NCI-H526 (cell line): ENCODE results near the gene COBL.

Experiments used
- DNase-seq, 2 experiments: peaks; one replicate each; lab custom pipeline; 2025; lab: John Stamatoyannopoulos, UW

The COBL gene

DNA sequence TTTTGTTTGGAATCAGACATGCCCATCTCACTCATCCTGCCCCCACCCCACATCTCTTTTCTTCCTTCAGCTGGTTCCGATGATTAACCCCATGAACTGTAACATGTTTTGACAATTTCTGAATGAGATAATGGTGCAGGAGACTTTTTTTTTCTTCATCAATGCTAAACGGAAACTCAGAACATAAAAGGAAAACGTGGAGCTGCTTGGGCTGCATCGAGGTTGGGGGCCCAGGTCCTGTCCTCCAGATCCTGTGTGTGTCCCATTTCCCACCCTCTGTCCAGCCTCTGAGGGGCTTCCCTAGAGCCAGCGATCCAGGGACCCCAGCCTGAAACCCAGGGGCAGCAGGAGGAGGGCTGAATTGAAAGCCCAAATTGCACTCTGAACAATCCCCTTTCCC lies 270.1 kb downstream of the COBL start:
- DNase-seq: no peak

DNA sequence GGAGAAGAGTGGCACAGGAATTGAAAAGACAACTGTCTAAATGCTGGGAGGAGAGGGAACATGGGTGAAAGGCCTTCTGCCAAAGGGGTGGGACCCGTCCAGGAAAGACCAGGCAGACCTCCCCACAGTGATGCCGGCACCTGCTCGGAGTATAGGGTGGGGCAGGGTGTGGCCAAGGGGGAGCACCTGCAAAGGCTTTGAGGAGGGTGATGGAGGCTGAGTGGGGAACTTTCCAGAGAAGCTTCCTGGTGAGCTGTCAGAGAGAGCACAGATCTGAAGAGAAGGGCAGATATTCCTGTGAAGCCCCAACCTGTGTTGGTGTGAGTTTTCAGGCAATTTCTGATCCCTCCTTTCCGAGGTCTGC lies 270.5 kb downstream of the COBL start:
- DNase-seq: no peak

DNA sequence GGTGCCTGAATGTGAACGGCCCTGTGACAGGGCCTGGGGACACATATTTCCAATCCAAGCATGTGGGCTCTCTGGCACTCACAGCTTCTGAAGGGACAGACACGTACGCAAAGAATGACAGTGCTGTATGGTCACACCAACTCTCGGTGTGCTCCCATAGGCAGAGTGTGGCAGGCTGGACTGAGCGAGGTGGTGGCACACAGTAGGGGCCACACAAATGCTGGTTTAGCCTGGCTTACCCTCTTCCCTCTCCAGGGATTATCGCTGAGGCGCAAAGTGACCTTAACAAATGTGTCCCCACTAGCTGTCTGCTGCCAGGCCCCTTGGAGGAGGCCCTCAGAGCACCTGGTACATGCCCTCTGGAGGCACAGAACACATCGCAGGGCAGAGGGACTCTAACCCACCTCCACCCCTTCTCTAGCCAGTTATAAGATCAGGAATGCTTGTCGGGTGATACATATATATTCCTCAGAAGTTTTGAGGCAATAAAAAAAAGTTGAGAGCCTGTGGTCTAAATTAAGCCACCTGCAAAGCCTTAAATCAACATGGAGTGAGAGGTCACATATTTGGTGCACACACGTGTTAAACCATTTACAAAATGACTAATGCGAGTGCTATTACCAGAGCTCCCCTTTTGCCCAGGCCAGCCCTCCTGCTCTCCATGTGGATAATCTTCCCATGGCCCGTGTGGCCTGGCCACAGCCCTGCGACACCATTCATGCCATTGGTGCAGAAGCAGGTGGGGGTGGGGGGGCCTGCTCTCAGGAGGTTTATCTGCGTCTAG lies 271.1 kb downstream of the COBL start:
- DNase-seq: no peak

DNA sequence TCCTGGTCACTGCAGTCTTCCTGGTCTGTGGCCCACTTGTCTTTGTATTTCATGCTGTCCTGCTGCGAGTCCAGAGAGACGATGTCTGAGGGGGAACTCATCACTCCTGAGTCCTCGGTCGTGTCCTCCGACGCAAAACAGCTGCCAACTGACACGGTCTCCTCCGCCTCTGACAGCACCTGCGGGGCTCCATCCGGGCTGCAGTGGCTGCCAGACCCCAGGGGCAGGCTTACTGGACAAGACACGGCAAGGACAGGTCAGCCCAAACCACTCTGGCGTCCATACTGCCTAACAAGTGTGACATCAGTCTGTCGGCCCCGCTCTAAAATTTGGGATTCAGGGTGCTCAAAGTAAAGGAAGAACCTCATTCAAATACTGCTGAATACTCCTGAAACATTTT lies 273.1 kb downstream of the COBL start:
- no peak for DNase-seq

DNA sequence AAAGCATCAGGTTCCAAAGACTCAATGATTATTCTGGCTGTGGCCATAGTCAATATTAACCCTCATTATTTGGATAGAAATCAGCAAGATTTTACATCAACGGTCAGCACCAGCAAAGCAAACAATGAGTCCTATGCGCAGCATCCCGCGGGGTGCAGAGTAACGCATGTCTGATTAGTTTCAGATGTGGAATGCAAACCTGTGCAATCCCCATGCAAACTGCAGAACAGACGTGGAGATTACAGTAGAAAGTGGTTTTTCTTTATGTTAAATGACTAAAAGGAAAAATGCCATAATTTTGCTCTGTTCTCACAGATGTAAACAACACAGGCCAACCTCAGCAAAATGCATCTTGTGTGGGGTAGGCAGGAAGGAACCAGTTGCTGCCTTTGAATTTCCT lies 275.8 kb downstream of the COBL start:
- peak; percentile 33 to 64 for DNase-seq

DNA sequence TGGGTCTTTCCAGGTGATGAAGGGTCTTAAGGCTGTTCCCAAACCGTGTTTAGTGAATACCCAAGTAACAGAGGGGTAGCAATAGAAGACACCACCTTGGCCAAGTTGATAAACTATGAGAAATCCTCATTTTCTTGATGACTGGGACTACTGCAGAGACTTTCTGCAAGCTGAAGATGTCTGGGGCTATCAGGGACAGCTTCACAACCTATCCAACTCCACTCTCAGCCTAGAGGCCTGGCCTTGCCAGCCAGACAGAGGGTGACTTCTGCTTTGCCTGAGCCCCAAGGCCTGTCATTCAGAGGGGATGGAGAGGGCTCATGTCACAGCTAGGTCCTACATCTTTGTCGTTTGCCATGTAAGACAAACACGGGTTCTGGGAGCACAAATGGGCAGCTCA lies 278.0 kb downstream of the COBL start:
- DNase-seq: no peak

DNA sequence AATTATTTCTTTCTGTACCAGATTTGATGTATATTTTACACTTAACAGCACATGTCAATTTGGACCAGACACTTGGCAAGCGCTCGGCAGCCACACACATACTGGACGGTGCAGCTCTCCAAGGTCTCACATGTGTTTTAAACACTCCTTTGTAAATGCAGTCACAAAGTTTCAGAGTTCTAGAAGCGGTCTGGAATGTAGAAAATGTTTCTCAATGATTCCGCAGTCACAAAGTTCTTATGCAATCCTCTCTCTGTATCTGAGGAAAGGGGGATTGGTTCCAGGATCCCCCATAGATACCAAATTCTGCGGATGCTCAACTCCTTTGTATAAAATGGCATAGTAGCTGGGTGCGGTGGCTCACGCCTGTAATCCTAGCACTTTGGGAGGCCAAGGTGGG lies 280.9 kb downstream of the COBL start:
- DNase-seq: no peak

DNA sequence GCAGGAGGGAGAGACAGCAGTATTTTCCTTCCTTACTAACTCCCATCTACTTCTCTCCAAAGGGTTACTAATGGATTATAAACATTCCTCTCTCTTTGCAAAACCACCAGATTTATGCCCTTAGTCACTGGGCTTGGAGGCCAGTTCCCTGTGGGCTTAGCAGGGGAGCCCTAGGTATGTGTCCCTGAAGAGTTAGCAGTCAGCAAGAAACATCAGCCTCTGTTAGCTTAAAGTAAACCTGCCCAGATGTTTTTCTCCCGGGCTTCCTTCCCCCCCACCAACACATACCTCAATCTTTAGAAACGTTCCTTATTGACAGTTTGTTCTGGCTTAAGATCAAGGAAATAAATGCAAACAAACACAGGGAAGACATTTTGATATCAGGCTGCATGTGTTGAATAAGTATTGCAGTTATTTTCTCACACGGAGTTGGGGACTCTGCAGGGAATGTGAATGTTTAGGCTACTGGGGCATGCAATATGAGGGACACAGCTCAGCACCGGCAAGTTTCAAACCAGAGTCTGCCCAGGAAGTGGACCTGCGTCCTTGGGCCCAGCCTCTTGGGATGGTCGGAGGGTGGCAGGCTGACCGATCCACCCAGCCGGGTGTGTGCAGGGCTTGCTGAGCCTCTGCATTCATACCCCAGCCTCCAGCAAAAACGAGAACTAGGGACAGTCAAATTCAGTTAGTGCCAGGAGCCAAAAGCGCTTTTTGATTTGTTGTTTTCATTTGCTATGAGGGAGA lies 281.9 kb downstream of the COBL start:
- no peak for DNase-seq

DNA sequence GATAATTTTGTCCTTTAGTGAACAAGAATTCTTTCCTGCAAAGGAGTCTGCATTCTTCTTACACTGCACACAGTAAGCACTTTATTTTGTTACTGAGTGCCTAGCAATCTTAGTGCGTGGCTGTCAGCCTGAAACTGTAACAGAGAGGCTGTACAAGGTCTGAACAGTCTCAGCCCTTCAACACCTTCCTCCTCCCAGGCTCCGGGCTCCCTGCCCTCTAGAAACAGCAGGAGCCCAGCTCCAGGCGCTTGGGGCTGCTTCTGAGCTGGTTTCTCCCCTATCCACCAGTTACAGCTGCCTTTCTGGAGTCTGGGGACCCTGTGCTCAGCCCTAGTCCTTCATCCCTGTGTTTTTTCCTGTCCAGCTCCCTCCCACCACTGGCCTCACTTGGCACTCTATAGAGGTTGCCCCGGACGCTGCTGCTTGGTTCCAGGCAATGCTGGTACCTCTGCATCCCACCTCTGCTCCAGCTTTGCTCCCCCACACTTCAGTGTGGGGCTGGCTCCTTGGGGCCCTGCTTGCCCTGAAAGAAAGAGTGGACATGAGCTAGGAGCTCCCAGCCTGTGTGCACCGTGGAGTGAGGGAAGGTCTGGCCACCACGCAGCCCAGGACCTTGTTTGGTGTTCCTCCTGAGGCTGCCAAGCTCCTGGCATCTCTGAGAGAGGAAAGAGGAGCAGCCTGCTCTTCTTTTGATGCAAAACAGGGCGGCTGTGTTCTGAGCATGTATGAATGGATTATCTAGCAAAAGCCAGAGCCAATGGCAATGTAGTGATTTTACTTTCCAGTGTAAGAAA lies 282.7 kb downstream of the COBL start:
- peak; percentile 48 to 86 for DNase-seq

DNA sequence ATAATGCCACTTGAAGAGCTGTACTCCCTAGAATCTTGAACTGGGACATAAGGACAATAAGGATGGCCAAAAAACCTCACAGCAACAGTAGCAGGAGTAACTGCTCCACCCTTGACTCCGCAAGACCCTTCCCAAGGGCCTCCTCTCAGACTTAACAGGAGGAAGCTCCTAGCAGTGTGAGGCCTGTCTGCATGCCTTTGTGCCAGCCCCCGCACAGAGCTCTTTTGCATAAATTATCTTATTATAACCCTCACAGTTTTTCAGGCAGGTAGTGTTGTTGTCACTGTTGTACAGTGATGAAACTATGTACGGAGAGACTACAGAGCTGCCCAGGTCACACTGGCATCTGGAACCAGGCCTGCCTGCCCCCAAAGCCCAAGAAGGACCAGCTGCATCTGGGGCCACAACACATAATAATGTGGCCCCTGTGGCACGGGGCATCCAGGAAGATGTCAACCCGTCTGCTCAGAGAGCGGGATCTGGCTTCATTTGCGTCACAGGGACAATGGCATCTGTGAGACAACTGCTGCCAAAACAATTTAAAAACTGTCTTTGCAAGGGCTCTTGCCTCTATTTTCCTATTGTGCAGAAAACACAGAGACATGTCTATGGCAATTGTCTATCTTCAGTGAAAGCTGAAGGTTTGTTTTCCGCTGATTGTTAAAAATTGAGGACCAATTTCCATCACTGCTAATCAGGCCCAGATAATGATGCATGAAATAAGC lies 284.7 kb downstream of the COBL start:
- peak; percentile 70 to 78 for DNase-seq

DNA sequence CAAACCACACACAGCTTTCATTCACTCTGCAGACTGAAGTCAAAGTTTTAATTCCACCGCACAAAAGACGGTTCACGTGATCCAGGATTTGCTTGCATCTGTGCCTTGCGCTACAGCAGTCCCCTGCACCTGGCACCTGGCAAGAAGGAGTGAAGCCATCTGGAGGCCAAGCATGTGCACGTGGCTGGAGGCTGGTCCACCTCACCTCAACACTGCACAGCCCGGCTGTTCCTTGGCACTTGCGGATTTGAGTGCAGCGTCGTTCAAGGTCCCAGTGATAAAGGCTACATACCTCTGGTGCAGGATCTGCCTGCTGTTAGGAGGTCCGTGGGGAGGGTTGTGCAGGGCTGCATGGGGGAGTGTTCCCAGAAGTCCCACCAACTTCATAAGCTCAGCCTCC lies 285.4 kb downstream of the COBL start:
- DNase-seq: no peak

DNA sequence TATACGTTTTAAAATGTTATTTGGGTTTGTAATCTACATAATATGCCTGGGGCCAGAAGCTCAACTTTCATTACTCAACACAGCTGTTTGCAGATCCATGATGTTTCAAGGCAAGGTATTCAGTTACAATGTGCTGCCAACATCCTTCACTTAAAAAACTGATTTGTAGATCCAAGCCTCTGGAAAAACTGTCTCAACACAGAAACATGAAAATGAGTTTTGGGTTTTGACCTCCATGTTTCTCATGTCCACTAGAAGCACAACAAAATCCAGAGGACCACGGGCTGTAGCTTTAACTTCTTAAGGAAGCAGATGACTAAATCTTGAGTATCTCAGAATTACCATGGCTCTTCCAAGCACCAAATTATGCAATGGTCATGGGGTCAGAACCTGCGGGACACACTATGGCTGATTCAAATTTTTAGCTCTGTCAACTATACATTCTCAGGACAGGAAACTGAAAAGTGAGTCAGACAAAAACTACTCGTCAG lies 286.9 kb downstream of the COBL start:
- peak in 1 of 2 experiments; percentile 13 for DNase-seq

DNA sequence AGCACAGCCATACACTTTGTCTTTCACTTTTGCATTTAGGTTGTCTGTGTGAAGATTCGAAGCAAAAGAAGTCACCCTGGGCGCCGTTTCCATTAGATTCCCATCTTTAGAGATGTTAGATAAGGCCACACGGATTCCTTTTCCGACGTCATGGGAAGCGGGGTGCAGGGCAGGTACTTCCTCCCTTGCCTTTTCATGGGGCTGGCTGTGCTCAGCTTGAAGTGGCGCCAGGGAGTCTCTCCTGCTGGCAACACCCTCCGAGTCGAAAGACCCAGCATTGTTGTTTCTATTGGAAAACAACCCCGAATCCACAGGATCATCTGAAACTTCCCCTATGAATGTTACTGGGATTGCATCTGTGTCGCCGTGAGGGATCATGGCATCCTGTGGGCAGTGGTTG lies 287.5 kb downstream of the COBL start:
- DNase-seq: no peak

DNA sequence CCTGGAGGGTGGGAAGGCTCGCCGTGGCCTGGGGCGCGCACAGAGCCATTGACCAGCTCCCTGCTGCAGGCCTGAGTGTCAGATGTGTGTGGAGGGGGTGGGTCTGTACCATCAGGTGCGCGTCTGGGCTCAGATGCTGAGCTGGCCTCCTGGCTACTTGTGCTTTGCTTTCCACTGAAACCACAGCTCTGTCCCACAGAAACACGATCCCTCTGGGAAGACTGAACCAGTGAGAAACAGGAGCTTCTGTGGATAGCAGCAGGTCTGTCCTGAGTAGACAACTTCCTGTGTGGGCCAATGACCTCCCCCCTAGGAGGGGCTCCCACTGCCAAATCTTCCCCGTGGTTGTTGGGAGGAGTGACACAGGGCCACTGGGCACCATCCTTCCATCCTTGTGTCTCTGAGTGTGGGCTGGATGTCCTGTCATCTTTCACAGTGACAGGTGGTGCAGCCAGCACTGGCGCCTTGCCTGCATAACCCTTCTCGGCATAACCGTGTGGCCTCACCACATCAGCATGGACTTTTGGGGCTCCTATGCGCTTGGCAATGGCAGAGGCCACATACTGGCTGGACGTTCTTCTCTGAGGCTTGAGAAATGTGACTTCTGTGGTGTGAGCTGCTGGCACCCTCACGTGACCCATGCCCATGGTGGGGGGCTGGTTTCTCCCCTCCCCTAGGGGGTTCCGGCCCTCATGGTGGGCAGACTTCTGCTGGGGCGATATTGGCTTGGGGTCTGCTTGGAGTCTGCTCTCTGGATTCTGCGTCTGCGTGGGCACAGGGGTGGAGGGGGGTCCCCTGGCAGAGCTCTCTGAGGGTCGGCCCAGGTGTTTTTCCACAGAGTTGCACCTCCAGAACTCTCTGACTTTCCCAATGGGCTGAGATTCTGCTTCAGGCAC lies 288.4 kb downstream of the COBL start:
- DNase-seq: no peak

DNA sequence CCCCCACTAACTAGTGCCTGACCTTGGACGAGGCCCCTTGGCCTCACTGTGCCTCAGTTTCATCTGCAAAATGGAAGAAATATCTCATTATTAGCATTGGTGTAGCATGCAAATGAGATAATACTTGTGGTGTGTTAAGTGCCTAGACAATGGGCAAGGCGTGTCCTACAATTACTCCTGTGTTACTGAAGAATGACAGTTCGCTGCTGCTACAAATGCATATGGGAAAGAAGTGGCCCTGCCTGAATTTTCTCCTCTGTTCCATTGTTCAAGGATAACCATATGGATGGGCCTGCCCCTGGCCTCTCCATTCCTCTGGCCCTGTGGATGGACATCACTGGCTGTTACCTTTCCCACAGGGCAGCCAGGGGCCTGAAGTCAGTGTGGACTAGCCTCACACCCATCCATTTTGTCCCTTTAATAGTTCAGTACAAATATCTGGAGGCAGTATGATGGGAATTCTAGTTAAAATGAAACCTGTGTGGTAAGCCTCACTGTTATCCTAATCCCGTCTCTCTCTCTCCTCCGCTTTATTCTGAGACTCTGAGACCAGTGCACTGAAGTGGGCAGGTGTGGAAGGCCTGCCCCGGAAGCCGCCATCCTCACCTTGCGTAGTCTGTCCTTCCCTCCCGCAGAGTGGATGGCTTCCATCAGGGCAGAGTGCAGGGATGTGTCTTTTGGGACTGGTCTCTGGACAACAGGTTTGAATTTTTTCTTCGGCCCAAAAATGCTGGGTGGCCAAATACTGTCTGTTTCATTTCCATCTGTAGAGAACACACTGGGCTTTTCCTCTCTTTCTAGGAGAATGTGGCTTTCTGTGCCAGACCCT lies 289.3 kb downstream of the COBL start:
- DNase-seq: no peak

DNA sequence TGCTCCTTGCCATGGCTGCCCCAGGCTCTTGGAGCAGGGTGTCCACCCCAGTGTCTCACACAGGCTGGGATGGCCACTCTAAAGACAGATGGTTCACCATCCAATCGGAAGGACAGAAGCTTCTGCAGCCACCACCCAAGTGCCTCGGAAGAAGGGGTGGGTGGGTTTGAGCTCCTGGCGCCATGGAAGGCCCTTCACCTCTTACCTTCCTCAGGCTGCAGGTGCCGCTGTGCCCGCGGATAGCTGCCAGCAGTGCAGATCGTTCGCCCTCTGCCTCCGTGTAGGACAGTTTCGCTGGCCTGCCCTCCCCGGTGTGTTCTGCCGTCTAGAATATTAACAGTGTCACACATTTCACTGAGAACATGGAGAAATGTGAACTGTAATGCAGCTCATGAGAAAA lies 290.3 kb downstream of the COBL start:
- DNase-seq: no peak

DNA sequence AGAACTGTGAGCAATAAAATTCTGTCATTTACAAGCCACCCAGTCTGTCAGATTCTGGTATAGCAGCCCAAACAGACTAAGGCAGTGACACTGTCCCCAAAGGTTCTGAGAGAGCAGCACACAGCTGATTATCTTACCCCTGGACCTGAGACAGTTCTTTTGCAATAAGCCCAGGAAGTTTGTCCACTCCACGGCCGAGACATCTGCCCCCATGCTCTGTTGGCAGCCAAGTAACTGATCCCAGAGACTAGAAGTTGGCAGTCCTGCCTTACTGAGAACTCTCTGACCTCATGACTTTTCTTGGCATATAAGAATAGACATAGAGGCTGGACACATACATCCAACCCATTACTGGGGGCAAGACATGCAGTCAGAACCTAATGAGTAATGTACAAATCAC lies 290.9 kb downstream of the COBL start:
- DNase-seq: no peak

DNA sequence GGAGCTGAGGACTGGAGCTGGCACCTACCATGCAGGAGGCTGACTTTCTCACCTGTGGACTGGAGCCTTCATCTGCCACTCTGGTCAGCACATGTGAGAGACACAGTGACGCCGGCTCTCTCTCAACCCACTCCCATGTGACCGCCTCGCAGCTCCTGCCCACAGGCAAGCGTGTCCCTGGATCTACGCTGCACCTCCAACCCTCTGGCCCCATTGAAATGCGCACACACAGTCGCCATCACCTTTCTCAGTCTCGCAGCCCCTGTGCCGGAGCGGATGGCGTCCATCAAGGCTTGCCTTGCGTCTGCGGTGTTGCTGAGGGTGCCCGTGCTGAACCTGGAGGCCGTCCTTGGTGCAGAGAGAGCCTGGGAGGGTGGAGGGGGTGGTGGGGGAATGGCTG lies 291.7 kb downstream of the COBL start:
- no peak for DNase-seq

DNA sequence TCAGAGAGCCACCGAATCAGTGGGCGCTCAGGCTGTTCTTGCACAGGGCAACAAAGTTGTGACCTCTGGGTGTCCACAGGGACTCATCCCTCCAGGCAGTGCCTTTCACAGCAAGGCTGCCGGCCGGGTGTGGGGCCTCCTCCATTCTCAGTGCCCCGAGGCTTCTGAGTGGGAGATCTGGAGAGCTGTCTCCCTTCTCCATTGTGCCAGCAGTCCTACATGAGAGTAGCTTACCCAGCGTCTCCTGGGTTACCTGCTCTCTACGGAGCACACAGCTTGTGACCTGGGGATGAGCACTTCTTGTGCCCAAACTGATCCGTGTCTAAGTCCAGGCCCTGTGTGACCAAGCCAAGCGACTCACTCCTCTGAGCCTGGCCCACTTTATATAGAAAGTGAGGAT lies 293.1 kb downstream of the COBL start:
- no peak for DNase-seq

DNA sequence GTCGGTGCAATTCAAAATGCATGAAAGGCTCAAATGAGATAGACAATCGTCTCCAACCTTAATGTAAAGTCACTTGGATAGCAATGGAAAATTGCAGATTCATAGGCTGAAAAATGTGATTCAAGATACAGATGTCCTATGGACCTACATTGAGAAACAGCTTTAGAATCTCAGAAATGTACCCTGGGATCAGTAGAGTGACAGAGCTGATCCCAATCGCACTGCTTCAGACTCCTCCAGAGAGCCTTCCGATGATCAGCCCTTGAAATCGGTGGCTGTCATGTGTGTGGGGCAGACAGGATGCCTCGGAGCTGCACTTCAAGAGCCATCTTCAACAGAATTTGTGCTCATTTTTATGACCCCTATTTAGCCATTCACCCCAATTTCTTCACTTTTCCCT lies 293.8 kb downstream of the COBL start:
- no peak for DNase-seq
